Activated CD4-positive, alpha-beta T cell treated with anti-CD3 and anti-CD28 coated beads, Interleukin-2, Interleukin-4, amounts not matched to agents 100 ng/mL and 50 ng/mL, durations not matched to agents 16 hours and 8 hours (primary cell): Measurements from ENCODE around the gene IFI27.

Experiments used
- DNase-seq: peaks from one replicate; pipeline ENCODE4 v3.0.0-alpha.2; 2020; ENCODE audit warnings: low spot score

Gene IFI27

DNA sequence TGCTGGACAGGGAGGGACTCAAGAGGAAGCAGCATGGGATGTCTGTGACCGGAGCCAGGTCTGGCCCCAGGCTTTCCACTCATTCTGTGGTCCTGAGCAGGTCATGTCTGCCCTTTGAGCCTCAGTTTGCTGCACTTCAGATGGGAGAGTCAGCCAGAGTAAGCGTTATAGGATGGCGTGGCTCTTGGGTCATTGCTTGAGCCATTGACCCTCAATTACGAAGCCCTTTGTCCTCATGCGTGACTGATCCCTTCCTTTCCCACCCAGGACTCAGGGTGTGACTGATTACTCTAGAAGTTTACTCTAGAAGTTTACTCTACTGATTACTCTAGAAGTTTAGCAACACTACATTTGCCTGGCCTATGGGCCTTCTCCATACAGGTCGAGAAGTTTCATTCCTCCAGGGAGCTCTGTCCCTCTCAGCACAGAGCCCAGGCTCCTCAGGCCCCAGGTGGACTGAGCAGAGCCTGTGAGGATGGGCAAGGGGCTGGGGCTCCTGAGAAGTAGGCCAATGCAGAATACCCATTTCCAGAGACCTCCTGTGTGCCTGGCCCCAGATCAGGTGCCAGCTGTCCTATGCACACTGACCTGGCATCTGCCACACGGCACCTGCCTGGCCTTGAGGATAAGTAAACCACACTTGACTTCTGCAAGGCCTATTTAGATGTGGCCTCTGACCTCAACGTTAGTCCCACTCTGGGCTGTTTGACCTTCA, 7.6 kb upstream of the IFI27 start:
- DNase-seq, result no peak

GRCh38 chr14:94103554-94104150, 6.9 kb upstream of the IFI27 start:
- DNase-seq, result no peak

DNA sequence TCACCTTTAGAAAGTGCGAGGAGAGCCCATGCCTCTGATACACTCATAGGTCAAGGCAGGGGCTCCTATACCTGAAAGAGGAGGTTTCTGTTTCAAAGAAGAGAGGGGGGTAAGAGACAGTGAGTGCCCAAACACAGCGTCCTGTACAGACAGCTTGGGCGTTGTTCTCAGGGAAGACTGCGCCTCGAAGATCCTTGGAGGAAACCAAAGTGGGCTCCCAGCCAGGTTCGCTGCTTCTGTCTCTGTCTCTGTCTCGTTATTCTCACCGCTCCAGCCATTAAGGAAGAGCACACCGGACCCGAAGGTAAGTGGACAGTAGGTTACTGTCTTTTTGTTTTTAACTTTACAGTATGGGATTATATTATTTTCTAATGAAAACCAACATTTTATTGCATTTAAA, 5.8 kb upstream of the IFI27 start:
- no peak for DNase-seq

GRCh38 chr14:94109915-94110250, 653 bp upstream of the IFI27 start:
- no peak for DNase-seq

DNA sequence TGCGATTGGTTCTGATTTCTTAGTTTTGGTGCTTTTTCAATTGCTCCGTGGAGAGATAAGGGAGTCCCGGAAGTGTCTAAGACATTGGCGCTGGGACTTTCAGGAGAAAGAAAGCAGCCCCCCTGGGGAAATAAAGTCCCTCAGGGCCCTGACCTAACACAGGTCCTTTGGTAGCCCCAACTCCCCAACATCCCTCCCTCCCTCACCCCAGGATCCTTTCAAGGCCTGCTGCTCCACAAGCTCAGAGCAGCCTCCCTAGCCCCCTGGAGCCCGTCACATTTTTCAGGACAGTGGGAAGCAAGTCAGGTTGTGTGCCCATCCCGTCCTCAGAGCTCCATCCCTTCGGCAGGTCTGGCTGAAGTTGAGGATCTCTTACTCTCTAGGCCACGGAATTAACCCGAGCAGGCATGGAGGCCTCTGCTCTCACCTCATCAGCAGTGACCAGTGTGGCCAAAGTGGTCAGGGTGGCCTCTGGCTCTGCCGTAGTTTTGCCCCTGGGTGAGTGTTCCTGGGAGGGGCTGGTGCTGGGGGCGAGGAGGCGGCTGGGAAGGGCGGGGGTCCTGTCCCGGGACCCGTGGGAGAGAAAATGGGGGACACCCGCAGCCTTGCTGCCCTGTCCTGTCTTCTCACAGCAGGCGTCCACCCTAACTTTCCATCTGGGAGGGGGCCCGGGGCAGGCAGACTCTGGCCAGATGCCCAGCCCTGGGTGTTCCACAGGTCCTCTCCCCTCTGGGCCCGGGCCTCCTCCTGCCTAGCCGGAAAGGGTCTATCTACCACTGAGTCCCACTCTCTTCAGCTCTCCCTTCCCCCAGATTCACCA, 950 bp downstream of the IFI27 start:
- DNase-seq, result no peak

DNA sequence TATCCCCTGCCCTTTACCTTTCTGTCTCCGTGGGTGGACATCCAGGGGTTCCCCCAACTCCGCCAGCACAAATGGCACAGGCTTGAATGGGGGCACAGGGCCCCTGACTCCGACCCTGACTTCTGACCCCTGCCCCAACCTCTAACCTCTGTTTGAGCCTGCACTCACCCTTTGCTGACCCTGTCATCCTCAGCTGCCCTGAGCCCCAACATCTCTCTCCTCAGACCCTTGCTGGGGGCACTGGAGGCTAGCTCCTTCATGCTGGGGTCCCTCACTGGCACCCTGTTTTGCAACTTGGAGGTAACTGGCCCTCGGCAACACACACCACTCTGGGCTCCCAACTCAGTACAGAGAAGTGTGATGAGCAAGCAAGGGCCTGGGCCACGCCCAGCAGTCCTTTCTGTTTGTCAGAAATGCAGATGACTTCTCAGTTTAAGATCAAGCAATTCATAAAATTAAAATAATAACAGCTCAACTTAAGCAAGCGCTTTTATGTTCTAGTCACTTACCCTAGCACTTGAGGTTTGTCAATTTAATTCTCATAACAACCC, 2.1 kb downstream of the IFI27 start:
- no peak for DNase-seq

DNA sequence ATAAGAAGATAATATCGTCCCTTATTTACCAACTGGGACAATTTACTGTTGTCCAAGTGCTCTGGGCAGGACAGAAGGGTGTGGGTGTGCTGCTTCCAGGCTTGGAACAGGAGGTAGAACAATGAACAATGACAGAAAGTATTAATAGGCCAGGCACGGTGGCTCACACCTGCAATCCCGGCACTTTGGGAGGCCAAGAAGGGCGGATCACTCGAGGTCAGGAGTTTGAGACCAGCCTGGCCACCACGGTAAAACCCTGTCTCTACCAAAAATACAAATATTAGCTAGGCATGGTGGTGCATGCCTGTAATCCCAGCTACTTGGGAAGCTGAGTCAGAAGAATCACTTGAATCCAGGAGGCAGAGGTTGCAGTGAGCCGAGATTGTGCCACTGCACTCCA, 2.5 kb downstream of the IFI27 start:
- DNase-seq, result no peak

DNA sequence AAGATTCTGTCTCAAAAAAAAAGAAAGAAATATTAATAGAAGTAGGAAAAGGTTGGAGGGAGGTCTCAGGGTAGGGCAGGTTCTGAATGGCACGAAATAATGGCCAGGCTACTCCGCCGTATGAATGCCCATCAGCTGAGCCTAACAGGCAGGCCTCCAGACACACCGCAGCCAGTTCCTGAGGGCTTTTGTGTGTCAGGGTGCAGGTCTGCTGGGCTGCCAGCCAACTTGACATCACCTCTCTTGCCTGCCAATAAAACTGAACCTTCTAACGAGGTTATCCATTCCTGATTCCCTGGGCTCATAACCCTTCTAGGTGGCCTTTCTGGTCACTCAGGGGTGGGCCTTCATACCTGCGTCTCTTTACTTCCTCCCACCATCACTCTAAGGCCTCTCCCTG, 3.0 kb downstream of the IFI27 start:
- no peak for DNase-seq

- no peak for DNase-seq
These were observed 3.5 kb downstream of the IFI27 start for GRCh38 chr14:94113908-94114588.

DNA sequence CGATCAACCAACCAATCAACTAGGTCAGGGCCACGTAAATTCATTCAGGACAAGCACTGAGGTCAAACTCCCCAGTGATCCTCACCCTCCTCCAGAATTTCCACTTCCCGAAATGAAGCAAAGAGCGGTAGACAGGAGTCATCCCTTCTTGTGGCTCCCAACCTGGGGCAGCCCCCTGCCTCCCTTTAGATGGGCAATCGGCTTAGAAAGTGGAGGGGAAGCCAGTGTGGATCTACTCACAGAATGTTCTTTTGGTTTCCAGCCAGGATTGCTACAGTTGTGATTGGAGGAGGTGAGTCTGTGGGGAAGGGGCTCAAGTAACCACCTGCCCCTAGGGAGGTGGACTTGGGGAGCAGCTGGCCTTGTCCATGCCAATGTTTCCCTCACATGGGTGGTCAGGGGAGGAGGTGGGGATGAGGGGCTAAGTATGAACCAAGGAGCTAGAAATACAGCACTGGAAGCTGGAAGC, 4.1 kb downstream of the IFI27 start:
- no peak for DNase-seq

DNA sequence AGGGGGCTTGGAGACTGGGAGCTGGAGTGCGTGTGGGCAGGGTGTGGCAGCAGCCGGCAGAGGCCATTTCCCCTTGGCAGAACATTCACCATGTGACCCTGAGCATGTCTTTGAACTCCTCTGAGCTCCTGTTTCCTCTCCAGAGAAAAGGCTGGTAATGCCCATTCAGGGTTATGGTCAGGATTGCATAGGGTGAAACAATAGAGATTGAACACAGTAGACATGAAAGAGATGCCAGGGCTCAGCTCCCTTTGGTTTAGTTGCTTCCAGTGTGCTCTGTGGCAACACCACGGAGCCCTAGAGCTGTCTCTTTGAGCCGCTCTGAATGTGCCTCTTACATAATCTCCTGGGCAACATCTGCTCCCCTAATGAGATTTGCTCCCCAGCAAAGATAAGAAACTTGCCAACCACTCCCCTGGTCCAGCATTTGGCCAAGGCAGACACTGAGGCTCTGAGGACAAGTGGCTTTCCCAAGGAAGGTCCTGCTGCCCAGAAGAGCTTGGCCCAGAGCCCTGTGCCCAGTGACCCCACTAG, 4.6 kb downstream of the IFI27 start:
- DNase-seq, result no peak

- no peak for DNase-seq
These were observed 5.1 kb downstream of the IFI27 start for GRCh38 chr14:94115631-94116030.

DNA sequence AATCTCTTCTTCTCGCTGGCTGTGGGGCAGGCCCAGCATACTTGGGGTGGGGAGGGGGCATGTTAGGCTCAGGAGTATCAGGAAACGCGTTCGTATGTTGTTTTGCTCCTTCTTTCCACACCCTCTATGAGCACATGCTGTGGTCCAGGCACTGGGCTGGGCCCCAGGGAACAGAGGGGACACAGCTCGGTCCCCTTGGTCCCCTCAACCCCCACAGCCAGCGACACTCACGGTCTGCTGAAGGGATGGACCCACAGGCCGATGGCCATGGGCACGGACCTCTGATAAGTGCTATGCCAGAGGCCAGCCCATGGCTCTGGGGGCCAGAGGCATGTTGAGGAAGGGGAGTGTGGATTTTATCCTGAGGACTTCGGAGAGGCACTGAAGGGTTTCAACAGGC, 6.2 kb downstream of the IFI27 start:
- no peak for DNase-seq

GRCh38 chr14:94117856-94118255, 7.3 kb downstream of the IFI27 start:
- DNase-seq, result no peak

GRCh38 chr14:94119071-94119470, 8.5 kb downstream of the IFI27 start:
- no peak for DNase-seq

DNA sequence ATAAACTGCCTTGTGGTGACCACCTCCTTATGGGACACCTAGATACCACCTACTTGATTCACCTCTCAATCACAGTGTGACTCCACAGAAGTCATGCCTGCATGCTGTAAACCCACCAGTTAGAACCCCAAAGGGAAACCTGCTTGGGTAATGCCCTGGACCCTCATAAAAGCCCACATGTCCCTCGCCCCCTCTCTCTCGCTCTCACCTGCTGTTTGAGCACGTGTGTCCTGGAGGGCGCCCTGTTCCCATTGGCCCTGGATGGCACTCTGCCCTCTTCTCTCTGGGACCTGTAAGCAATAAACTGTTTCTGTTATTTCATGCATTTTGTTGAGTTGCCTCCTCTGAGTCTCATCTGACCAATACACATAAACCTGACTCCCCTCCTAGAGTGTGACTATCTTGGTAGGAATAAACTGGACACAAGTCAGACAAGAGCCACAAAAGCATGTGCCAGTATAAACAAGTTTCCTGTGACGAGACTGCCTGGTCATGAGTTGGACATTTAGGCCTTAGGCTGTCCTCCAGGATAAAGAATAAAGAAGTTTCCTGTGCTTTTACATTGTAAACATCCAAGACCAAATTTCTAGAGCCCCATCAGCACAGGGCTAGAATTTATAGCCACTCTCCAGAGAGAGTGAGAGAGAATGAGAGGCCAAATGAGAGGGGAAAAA, 10.3 kb downstream of the IFI27 start:
- DNase-seq, result no peak

DNA sequence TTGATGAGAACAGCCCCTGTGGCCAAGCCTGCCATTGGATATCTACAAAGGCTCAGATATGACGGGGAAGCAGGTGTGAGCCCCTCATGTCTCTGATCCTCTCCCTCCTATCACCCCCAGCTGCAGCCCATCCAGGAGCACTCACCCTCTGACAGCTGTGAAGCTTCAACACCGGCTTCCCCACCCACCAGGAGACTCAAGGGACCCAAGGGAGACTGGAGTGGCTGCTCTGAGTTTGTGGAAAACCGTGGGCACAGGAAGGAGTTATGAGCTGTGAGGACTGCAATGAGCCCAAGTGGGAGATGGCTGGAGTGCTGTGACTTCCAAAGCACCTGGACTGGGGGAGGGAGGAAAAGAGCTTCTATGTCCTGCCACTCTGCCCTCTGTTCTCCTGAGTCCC, 10.9 kb downstream of the IFI27 start:
- no peak for DNase-seq

DNA sequence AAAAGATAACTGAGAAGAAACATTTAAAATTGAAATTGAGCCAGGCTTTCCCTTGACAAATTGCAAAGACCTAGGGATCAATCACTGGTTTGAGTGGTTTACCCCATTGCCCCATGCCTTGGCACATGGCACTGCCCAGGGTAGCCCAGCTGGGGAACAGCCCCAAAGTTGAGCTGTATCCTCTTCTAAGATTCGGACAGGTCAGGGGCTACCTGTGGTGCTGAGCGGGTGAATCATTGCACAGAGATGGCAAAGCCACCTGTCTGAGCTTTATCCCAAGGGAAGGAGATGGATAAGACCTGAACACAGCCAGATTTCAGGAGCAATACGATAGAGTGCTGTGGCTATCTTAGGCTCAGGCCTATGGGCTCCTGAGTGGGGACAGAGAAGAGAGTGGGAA, 11.9 kb downstream of the IFI27 start:
- DNase-seq, result no peak

DNA sequence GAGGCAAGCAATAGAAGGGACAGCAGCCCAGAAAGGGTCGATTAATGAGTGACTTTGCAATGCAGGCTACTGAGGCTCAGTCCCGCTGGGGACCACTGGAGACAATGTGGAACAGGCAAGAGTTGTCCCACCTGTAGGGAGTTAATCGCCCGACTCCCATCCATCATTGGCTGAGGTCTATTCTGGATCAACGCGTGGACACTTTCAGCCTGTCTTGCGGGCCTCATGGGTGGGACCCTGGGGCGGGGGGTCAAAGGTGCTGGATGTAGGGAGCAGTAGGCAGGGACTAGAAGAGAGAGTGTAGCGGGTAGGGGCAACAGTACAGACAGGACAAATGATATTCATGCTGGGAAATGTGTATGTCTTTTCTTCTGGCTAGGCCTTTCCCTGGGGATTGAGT, 12.8 kb downstream of the IFI27 start:
- DNase-seq, result no peak

DNA sequence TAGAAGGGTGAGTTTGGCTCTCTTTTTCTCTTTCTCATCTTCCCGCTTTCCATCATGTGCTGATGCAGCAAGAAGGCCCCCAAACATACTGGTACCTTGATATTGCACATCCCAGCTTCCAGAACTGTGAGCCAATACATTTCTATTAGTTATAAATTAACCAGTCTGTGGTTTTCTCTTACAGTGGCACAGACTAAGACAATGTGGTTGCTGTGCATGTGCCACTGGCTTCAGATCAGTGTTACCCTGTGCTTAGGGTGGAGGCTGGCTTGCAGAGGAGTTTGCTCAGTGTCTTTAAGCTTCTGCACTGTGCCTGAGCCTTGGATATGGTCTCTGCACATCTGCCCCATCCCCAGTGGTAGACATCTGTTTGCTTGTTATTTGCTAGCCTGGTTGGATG, 13.3 kb downstream of the IFI27 start:
- DNase-seq, result no peak

DNA sequence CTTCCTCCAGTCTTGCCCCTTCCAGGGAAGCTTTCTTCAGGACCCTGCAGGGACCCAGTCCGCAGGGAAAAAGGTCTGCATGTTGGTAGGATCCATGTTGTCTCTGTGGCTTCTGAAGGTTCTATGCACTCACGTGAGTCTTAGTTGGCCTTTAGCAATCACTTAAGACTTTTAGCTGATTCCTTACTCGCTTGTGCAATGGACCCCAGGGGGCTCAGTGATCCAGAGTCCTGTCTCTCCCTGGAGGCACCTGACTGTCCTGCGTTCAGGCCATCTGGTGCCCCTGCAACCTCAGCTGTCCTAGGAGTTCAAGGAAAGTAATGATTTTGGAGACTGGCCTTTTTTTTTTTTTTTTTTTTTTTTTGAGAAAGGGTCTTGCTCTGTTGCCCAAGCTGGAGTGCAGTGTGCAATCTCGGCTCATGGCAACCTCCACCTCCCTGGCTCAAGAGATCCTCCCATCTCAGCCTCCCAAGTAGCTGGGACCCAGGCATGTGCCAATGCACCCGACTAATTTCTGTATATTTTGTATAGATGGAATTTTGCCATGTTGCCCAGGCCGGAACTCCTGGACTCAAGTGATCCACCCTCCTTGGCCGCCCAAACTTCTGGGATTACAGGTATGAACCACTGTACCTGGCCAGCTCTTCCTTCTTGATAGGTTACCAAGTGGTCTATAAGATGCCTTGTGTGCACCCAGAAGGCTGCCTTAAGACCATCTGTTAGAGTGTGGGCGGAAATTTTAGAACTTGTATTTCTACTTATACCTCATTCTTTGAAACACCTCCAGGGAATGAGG, 14.2 kb downstream of the IFI27 start:
- no peak for DNase-seq
